ENCODE measurements around the gene SMC4. TPM values are rescaled to one million over a fixed set of nuclear protein-coding genes. Genes with fewer than 3 reads are reported as not detected.

SMC4 gene
- total RNA-seq, 4 donors from 2014 or later = 11.7 to 27.1 (median 21.1) TPM

DNA sequence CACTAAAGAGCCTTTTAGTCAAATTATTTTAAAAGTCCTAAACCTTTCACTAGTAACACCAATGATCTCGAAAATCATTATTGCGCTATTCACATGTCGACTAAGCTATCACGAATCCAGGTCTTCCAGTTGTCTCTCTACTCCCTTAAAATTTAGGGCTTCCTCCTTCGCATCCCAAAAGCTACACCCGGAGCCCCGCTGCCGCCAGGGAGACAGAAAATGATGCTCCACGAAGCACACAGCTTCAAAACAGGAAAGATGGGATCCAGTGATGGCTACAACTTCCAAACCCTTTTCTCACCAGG lies 678 bp upstream of the SMC4 start:
- no peaks in the 10 kb centered on the region for H3K36me3 ChIP-seq
- TF ChIP-seq EP300 (IDR thresholded peaks at IDR 0.05) = no peak
- peak in 1 of 2 donors; percentile 8 for TF ChIP-seq POLR2A (IDR thresholded peaks at IDR 0.05)
- DNase-seq (ENCODE audit: low spot score in 2 of 2) = no peak
- peak overlapping the region; percentile 81 to 93 (median 90) for H3K27ac ChIP-seq
- 0 to 1% methylated on average over 9 of the region's 9 CpGs for WGBS, 2 donors
- H3K4me3 ChIP-seq = peak overlapping the region; percentile 61 to 75 (median 72)
- H3K27me3 ChIP-seq = peaks cover 0 to 4% of the 10 kb centered on the region in 2 donors
- H3K9me3 ChIP-seq = no peaks in the 10 kb centered on the region
- peaks cover 0 to 34% (median 22%) of the 10 kb centered on the region in 4 donors for H3K4me1 ChIP-seq

- no peak for DNase-seq (ENCODE audit: low spot score in 2 of 2)
- Histone ChIP-seq H3K36me3 (no peaks in the 10 kb centered on the region), H3K9me3 (no peaks in the 10 kb centered on the region), H3K27me3 (peaks cover 0 to 4% of the 10 kb centered on the region in 2 donors), H3K4me3 (peak overlapping the region; percentile 61 to 75 (median 72)), H3K27ac (peak overlapping the region; percentile 81 to 93 (median 90)), H3K4me1 (peaks cover 0 to 34% (median 22%) of the 10 kb centered on the region in 4 donors)
- TF ChIP-seq POLR2A (IDR thresholded peaks at IDR 0.05) (no peak), EP300 (IDR thresholded peaks at IDR 0.05) (no peak), CTCF (IDR thresholded peaks at IDR 0.05) (no peak)
- 0 to 1% methylated on average over 22 to 36 of the region's 49 CpGs for WGBS, 2 donors
Measured at GRCh38 chr3:160400030-160400701, 716 bp downstream of the SMC4 start.

- Histone ChIP-seq H3K4me1 (peaks cover 0 to 34% (median 22%) of the 10 kb centered on the region in 4 donors), H3K27me3 (peaks cover 0 to 4% of the 10 kb centered on the region in 2 donors), H3K36me3 (no peaks in the 10 kb centered on the region), H3K4me3 (peak overlapping the region; percentile 61 to 75 (median 72)), H3K9me3 (no peaks in the 10 kb centered on the region), H3K27ac (peak overlapping the region in 3 of 4 donors; percentile 81 to 93 (median 93))
- DNase-seq (ENCODE audit: low spot score in 2 of 2) = no peak
- 0% methylated on average over 4 to 21 of the region's 51 CpGs for WGBS, 2 donors
- TF ChIP-seq EP300 (IDR thresholded peaks at IDR 0.05) (no peak), POLR2A (IDR thresholded peaks at IDR 0.05) (no peak), CTCF (IDR thresholded peaks at IDR 0.05) (no peak)
Measured at GRCh38 chr3:160400702-160401150, 1.3 kb downstream of the SMC4 start.

GRCh38 chr3:160401291-160402095 lies 2.0 kb downstream of the SMC4 start:
- 19 to 22% methylated on average over 16 of the region's 16 CpGs for WGBS, 2 donors
- Histone ChIP-seq H3K4me3 (peak overlapping the region in 3 of 4 donors; percentile 61 to 75 (median 71)), H3K27me3 (peaks cover 0 to 4% of the 10 kb centered on the region in 2 donors), H3K4me1 (peaks cover 0 to 34% (median 22%) of the 10 kb centered on the region in 4 donors), H3K27ac (peak overlapping the region in 2 of 4 donors; percentile 17 to 93), H3K9me3 (no peaks in the 10 kb centered on the region), H3K36me3 (no peaks in the 10 kb centered on the region)
- TF ChIP-seq POLR2A (IDR thresholded peaks at IDR 0.05) (no peak), CTCF (IDR thresholded peaks at IDR 0.05) (no peak), EP300 (IDR thresholded peaks at IDR 0.05) (no peak)
- no peak for DNase-seq (ENCODE audit: low spot score in 2 of 2)

- no peak overlapping the region for H3K4me3 ChIP-seq
- peaks cover 0 to 4% (median 0%) of the 10 kb centered on the region in 3 donors for H3K36me3 ChIP-seq
- DNase-seq (ENCODE audit: low spot score in 2 of 2) = no peak
- peaks cover 0 to 4% of the 10 kb centered on the region in 2 donors for H3K27me3 ChIP-seq
- no peaks in the 10 kb centered on the region for H3K9me3 ChIP-seq
- TF ChIP-seq CTCF (IDR thresholded peaks at IDR 0.05) (no peak), EP300 (IDR thresholded peaks at IDR 0.05) (no peak), POLR2A (IDR thresholded peaks at IDR 0.05) (no peak)
- WGBS, 2 donors = 49 to 50% methylated on average over 11 of the region's 11 CpGs
- H3K4me1 ChIP-seq = peaks cover 0 to 34% (median 22%) of the 10 kb centered on the region in 4 donors
- no peak overlapping the region for H3K27ac ChIP-seq
Measured at GRCh38 chr3:160402221-160403027, 3.0 kb downstream of the SMC4 start.
